Activated T-cell treated with anti-CD3 and anti-CD28 coated beads for 1 hour (primary cell): Measurements from ENCODE around the gene ASCC3.

ENCODE experiments used
- DNase-seq: peaks from one replicate; pipeline ENCODE4 v3.0.0-alpha.2; 2020; ENCODE audit warnings: low read depth

Gene ASCC3

GRCh38 chr6:100724696-100725095, 156.4 kb downstream of the ASCC3 start:
- no peak for DNase-seq

GRCh38 chr6:100724222-100724621, 156.9 kb downstream of the ASCC3 start:
- no peak for DNase-seq

- DNase-seq: no peak
Observed at GRCh38 chr6:100721256-100721655, 159.9 kb downstream of the ASCC3 start.

- no peak for DNase-seq
Observed at GRCh38 chr6:100719883-100720682, 161.0 kb downstream of the ASCC3 start.

GRCh38 chr6:100712997-100713396, 168.1 kb downstream of the ASCC3 start:
- DNase-seq: no peak

GRCh38 chr6:100706491-100706890, 174.6 kb downstream of the ASCC3 start:
- DNase-seq: no peak

GRCh38 chr6:100704961-100705360, 176.2 kb downstream of the ASCC3 start:
- no peak for DNase-seq

- DNase-seq: no peak
Observed at GRCh38 chr6:100701728-100702127, 179.4 kb downstream of the ASCC3 start.

- DNase-seq: no peak
Observed at GRCh38 chr6:100700009-100700408, 181.1 kb downstream of the ASCC3 start.

GRCh38 chr6:100695445-100695844, 185.7 kb downstream of the ASCC3 start:
- DNase-seq: no peak

- DNase-seq: no peak
Observed at GRCh38 chr6:100693249-100693927, 187.7 kb downstream of the ASCC3 start.

GRCh38 chr6:100691972-100692371, 189.2 kb downstream of the ASCC3 start:
- no peak for DNase-seq

GRCh38 chr6:100686216-100686615, 194.9 kb downstream of the ASCC3 start:
- no peak for DNase-seq

GRCh38 chr6:100685747-100686146, 195.4 kb downstream of the ASCC3 start:
- no peak for DNase-seq

- DNase-seq: no peak
Observed at GRCh38 chr6:100680163-100680562, 201.0 kb downstream of the ASCC3 start.

GRCh38 chr6:100678027-100678426, 203.1 kb downstream of the ASCC3 start:
- no peak for DNase-seq

GRCh38 chr6:100677240-100677639, 203.9 kb downstream of the ASCC3 start:
- DNase-seq: no peak

- DNase-seq: no peak
Observed at GRCh38 chr6:100673641-100674040, 207.5 kb downstream of the ASCC3 start.

GRCh38 chr6:100671740-100672139, 209.4 kb downstream of the ASCC3 start:
- DNase-seq: no peak

- no peak for DNase-seq
Observed at GRCh38 chr6:100670056-100670455, 211.1 kb downstream of the ASCC3 start.

- no peak for DNase-seq
Observed at GRCh38 chr6:100665041-100665380, 216.1 kb downstream of the ASCC3 start.

- no peak for DNase-seq
Observed at GRCh38 chr6:100664274-100665040, 216.7 kb downstream of the ASCC3 start.
